Naive thymus-derived CD8-positive, alpha-beta T cell (primary cell): ENCODE data around the gene ERCC4. TPM values are rescaled to one million over a fixed set of nuclear protein-coding genes. Genes with fewer than 3 reads are reported as not detected.

Experiments
- ATAC-seq, 2 donors: fragments of 150-1000 bp; cut with Tn5 transposase in 1 of 2; sonication (Bioruptor Pico), chemical (Tn5 transposase) in 1 of 2; 1 replicate in 1 of 2; 2 replicates in 1 of 2; pipeline ENCODE4 v1.10.0; 2021; ENCODE audit warnings: mild to moderate bottlenecking in 2 of 2, moderate library complexity in 2 of 2
- POLR2A ChIA-PET: fragments of 350-600 bp; sonication (Branson Sonifier 250); formaldehyde crosslinking; loops from one replicate; lab custom pipeline; 2021; ENCODE audit warnings: antibody characterized with exemption; lab: Charles Lee
- DNase-seq, 10 donors: peaks; one replicate each; pipeline versions ENCODE4 v3.0.0 to v3.0.0-alpha.2; 2020 to 2022
- H3K27ac Mint-ChIP-seq, 10 donors: one replicate each; pipeline ENCODE4 v1.8.0; 2020 to 2022; ENCODE audit warnings: mild to moderate bottlenecking in 10 of 10, mixed read lengths in 10 of 10, moderate library complexity in 4 of 10, inconsistent platforms in 1 of 10
- H3K27me3 Mint-ChIP-seq, 5 donors: one replicate each; pipeline ENCODE4 v1.8.0; 2021 to 2022; ENCODE audit warnings: mixed read lengths in 5 of 5
- H3K36me3 Mint-ChIP-seq, 3 donors: one replicate each; pipeline ENCODE4 v1.8.0; 2020 to 2022; ENCODE audit warnings: mixed read lengths in 3 of 3, mild to moderate bottlenecking in 2 of 3, inconsistent platforms in 1 of 3
- H3K4me1 Mint-ChIP-seq, 4 donors: one replicate each; pipeline ENCODE4 v1.8.0; 2021 to 2022; ENCODE audit warnings: mixed read lengths in 4 of 4
- H3K4me3 Mint-ChIP-seq, 10 donors: one replicate each; pipeline ENCODE4 v1.8.0; 2020 to 2022; ENCODE audit warnings: mild to moderate bottlenecking in 10 of 10, mixed read lengths in 10 of 10, moderate library complexity in 6 of 10, inconsistent platforms in 1 of 10
- H3K9me3 Mint-ChIP-seq, 9 donors: one replicate each; pipeline ENCODE4 v1.8.0; 2020 to 2022; ENCODE audit warnings: mixed read lengths in 9 of 9, mild to moderate bottlenecking in 3 of 9, inconsistent platforms in 1 of 9, moderate library complexity in 1 of 9
- polyA plus RNA-seq, 3 donors: library from polyadenylated mRNA; unstranded; fragments of 300-500 nt; fragmentation: Illumina TruSeq; gene quantifications; one replicate each; pipeline ENCODE4 v1.2.3, GENCODE V29; 2021
- total RNA-seq, 8 experiments: library from RNA in 2 of 8; stranded (reverse) in 2 of 8; gene quantifications; one replicate each; pipeline ENCODE4 v1.2.3 and lab custom pipeline; 2021 to 2026

Gene ERCC4
- total and polyA plus RNA-seq, 5 experiments from 2014 or later = 12.8 to 22.1 (median 18.2) TPM

- no peak for DNase-seq
- no peaks in the 10 kb centered on the region for H3K36me3 Mint-ChIP-seq
- no peak overlapping the region for H3K27ac Mint-ChIP-seq
- ATAC-seq = no peak
- peaks cover 0 to 4% (median 0%) of the 10 kb centered on the region in 9 donors for H3K9me3 Mint-ChIP-seq
- H3K4me1 Mint-ChIP-seq = no peaks in the 10 kb centered on the region
- H3K4me3 Mint-ChIP-seq = no peak overlapping the region
- H3K27me3 Mint-ChIP-seq = peaks cover 2 to 17% (median 11%) of the 10 kb centered on the region in 5 donors
- POLR2A ChIA-PET = no interaction called here
Observed at GRCh38 chr16:13913374-13914292, 6.3 kb upstream of the ERCC4 start.

DNA sequence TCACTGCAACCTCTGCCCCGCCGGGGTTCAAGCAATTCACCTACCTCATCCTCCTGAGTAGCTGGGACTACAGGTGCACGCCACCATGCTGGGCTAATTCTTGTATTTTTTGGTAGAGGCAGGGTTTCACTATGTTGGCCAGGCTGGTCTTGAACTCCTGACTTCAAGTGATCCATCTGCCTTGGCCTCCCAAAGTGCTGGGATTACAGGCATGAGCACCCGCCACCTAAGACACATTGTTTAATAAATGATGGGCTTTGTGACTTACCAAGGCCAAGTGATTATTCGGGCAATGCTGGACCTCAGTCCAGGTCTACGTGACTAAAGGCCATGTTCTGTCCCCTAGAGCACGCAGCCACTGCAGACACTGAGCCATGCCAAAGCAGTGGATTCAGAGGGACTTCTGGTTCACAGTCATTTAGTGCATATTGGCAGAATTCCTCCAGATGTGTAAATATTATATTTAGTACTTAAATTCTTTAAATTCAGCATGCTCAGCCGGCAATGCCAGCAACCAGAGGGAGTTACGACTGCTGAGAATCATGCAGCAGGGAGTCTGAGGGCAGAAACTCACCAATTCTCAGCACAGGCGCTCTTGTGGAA, 4.8 kb upstream of the ERCC4 start:
- POLR2A ChIA-PET = no interaction called here
- Mint-ChIP-seq H3K27me3 (peaks cover 0 to 10% (median 8%) of the 10 kb centered on the region in 5 donors), H3K4me1 (peaks cover 3 to 11% (median 7%) of the 10 kb centered on the region in 4 donors), H3K36me3 (no peaks in the 10 kb centered on the region), H3K4me3 (no peak overlapping the region), H3K9me3 (peaks cover 0 to 4% (median 0%) of the 10 kb centered on the region in 9 donors), H3K27ac (no peak overlapping the region)
- no peak for ATAC-seq
- DNase-seq = no peak

DNA sequence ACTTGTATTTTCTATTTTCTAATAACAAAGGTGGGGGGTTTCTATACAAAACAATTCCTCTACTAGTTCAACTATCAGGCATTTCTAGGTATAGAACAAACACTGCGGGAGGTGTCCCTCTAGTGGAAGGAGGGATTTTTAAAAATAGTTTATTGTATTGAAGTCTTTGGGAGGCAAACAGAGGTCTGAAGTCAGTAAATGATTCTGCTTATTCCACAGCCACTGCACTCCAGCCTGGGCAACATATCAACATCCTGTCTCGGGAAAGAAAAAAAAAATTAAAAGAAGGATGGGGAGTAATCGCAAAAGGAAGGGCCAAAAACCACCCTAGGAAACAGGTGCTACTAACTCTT, 648 bp upstream of the ERCC4 start:
- Mint-ChIP-seq H3K9me3 (no peaks in the 10 kb centered on the region), H3K36me3 (peaks cover 0 to 14% (median 3%) of the 10 kb centered on the region in 3 donors), H3K27ac (peak overlapping the region; percentile 37 to 99 (median 94)), H3K4me3 (peak overlapping the region; percentile 85 to 99 (median 92)), H3K4me1 (peaks cover 16 to 28% (median 27%) of the 10 kb centered on the region in 4 donors), H3K27me3 (peaks cover 0 to 4% (median 0%) of the 10 kb centered on the region in 5 donors)
- DNase-seq (peak in 4 of 10 donors; percentile 5 to 51 (median 32)), ATAC-seq (peak; percentile 18 to 29)
- POLR2A ChIA-PET = interaction anchor here (1.2 to 1.4 kb wide), 3 partner anchors 366 to 1116 kb away, joined by 3 to 5 read pairs (median 3); partner anchors contain the start of gene PARN

GRCh38 chr16:13920510-13920818, 510 bp downstream of the ERCC4 start:
- Mint-ChIP-seq H3K27ac (peak overlapping the region; percentile 84 to 99 (median 94)), H3K9me3 (no peaks in the 10 kb centered on the region), H3K36me3 (peaks cover 0 to 22% (median 3%) of the 10 kb centered on the region in 3 donors), H3K4me1 (peaks cover 16 to 28% (median 27%) of the 10 kb centered on the region in 4 donors), H3K27me3 (no peaks in the 10 kb centered on the region), H3K4me3 (peak overlapping the region; percentile 85 to 99 (median 92))
- ATAC-seq (no peak), DNase-seq (peak in 1 of 10 donors; percentile 66)
- POLR2A ChIA-PET = interaction anchor here (1.2 to 1.4 kb wide), 3 partner anchors 365 to 1117 kb away, joined by 3 to 5 read pairs (median 3); partner anchors contain the start of gene PARN

- H3K9me3 Mint-ChIP-seq = no peaks in the 10 kb centered on the region
- POLR2A ChIA-PET = no interaction called here
- H3K27ac Mint-ChIP-seq = peak overlapping the region in 9 of 10 donors; percentile 16 to 99 (median 93)
- peaks cover 18 to 35% (median 28%) of the 10 kb centered on the region in 4 donors for H3K4me1 Mint-ChIP-seq
- ATAC-seq = no peak
- H3K27me3 Mint-ChIP-seq = no peaks in the 10 kb centered on the region
- H3K4me3 Mint-ChIP-seq = peak overlapping the region; percentile 85 to 99 (median 92)
- DNase-seq = no peak
- peaks cover 0 to 31% (median 10%) of the 10 kb centered on the region in 3 donors for H3K36me3 Mint-ChIP-seq
Observed at GRCh38 chr16:13921328-13921727, 1.4 kb downstream of the ERCC4 start.

DNA sequence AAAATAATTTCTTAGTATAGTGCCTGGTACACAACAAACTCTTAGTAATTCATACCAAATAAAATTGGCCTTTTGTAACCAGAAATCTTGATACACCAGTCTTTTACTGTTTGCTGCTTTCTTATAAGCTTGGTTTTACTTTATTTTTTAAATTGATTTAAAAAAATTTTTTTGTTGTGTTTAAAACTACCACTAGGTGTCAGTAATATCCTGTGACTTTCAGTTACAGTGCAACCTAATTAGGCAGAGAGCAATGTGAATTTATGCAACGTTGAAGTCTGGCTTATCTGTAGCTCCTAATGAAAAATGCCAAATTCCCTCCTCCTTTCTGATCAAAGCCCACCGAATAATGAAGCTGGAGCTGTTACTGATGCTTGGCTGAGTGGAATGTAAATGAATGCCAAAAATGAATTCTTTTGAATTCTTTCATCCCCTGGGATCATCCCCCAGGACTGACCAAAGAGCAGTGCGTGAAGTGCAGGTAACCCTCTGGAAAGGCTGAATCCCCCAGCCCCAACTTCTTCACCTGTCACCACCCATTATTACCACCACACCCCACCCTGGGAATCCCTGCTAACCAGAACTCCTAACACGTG, 3.8 kb downstream of the ERCC4 start:
- DNase-seq (peak in 3 of 10 donors; percentile 49 to 59 (median 51)), ATAC-seq (no peak)
- peak overlapping the region in 1 of 10 donors; percentile 9 for H3K4me3 Mint-ChIP-seq
- H3K4me1 Mint-ChIP-seq = peaks cover 18 to 38% (median 29%) of the 10 kb centered on the region in 4 donors
- H3K9me3 Mint-ChIP-seq = no peaks in the 10 kb centered on the region
- peak overlapping the region in 3 of 10 donors; percentile 37 to 71 (median 67) for H3K27ac Mint-ChIP-seq
- POLR2A ChIA-PET = interaction anchor here (0.5 kb wide), 1 partner anchor 566 kb away, joined by 3 read pairs; no protein-coding TSS in a partner anchor
- H3K27me3 Mint-ChIP-seq = no peaks in the 10 kb centered on the region
- peaks cover 0 to 43% (median 14%) of the 10 kb centered on the region in 3 donors for H3K36me3 Mint-ChIP-seq

GRCh38 chr16:13926464-13926863, 6.5 kb downstream of the ERCC4 start:
- Mint-ChIP-seq H3K27ac (no peak overlapping the region), H3K4me1 (peaks cover 4 to 17% (median 9%) of the 10 kb centered on the region in 4 donors), H3K9me3 (no peaks in the 10 kb centered on the region), H3K27me3 (no peaks in the 10 kb centered on the region), H3K4me3 (no peak overlapping the region), H3K36me3 (peaks cover 0 to 57% (median 19%) of the 10 kb centered on the region in 3 donors)
- no peak for DNase-seq
- POLR2A ChIA-PET = no interaction called here
- ATAC-seq = no peak

GRCh38 chr16:13926891-13927290, 6.9 kb downstream of the ERCC4 start:
- H3K9me3 Mint-ChIP-seq = no peaks in the 10 kb centered on the region
- no peaks in the 10 kb centered on the region for H3K27me3 Mint-ChIP-seq
- H3K36me3 Mint-ChIP-seq = peaks cover 0 to 59% (median 19%) of the 10 kb centered on the region in 3 donors
- no peak overlapping the region for H3K27ac Mint-ChIP-seq
- POLR2A ChIA-PET = no interaction called here
- ATAC-seq = no peak
- peaks cover 4 to 16% (median 9%) of the 10 kb centered on the region in 4 donors for H3K4me1 Mint-ChIP-seq
- no peak overlapping the region for H3K4me3 Mint-ChIP-seq
- DNase-seq = no peak

DNA sequence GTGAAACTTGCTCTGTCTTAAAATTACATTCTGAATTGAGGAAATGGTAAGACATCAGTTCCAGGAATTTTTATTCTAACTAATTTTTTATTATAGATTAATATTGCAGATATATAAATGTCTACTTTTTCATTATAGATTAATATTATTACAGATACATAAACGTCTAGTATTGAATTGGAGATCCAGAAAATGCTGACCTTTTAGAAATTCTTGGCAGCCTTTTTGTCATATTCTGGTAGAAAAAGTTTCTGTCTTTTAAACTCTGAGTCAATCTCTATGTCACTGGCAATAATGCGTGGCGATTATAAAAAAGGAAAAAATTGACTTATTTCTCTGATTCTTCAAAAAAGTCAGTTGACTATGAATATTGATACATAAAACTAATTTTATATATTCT, 8.7 kb downstream of the ERCC4 start:
- peaks cover 4 to 15% (median 7%) of the 10 kb centered on the region in 4 donors for H3K4me1 Mint-ChIP-seq
- POLR2A ChIA-PET = no interaction called here
- ATAC-seq (no peak), DNase-seq (no peak)
- peaks cover 0 to 60% (median 20%) of the 10 kb centered on the region in 3 donors for H3K36me3 Mint-ChIP-seq
- no peaks in the 10 kb centered on the region for H3K9me3 Mint-ChIP-seq
- no peak overlapping the region for H3K27ac Mint-ChIP-seq
- H3K27me3 Mint-ChIP-seq = no peaks in the 10 kb centered on the region
- H3K4me3 Mint-ChIP-seq = no peak overlapping the region

DNA sequence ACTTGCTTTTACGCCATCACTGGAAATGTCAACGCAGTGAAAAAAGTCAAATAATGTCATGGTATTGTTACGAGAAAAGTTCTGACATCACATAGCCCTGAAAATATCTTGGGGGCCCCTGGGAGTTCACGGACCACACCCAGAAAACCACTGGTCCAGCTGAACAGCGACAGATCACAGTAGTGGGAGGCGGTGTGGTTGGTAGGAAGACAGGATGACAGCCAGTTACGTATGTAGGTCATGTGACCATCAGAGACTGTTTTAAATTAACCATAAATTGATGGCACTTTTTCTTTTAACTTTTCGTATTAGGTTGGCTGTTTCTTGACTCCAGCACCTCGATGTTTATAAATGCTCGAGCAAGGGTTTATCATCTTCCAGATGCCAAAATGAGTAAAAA, 11.9 kb downstream of the ERCC4 start:
- ATAC-seq = peak in 1 of 2 donors; percentile 43
- H3K27ac Mint-ChIP-seq = peak overlapping the region in 1 of 10 donors; percentile 56

DNA sequence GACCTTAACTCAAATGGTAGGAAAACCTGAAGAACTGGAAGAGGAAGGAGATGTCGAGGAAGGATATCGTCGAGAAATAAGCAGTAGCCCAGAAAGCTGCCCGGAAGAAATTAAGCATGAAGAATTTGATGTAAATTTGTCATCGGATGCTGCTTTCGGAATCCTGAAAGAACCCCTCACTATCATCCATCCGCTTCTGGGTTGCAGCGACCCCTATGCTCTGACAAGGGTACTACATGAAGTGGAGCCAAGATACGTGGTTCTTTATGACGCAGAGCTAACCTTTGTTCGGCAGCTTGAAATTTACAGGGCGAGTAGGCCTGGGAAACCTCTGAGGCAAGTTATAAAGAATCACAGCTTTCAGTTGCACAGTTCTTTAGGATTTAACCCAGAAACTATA, 15.5 kb downstream of the ERCC4 start:
- peaks cover 0 to 82% (median 35%) of the 10 kb centered on the region in 3 donors for H3K36me3 Mint-ChIP-seq
- no peaks in the 10 kb centered on the region for H3K9me3 Mint-ChIP-seq
- H3K27ac Mint-ChIP-seq = peak overlapping the region in 1 of 10 donors; percentile 56
- POLR2A ChIA-PET = no interaction called here
- H3K4me1 Mint-ChIP-seq = peaks cover 0 to 5% (median 2%) of the 10 kb centered on the region in 4 donors
- peak in 6 of 10 donors; percentile 4 to 20 (median 14) for DNase-seq
- no peak overlapping the region for H3K4me3 Mint-ChIP-seq
- no peak for ATAC-seq
- no peaks in the 10 kb centered on the region for H3K27me3 Mint-ChIP-seq

More for the DNA sequence above, 11.9 kb downstream of the ERCC4 start:
- peaks cover 0 to 6% (median under 1%) of the 10 kb centered on the region in 4 donors for H3K4me1 Mint-ChIP-seq
- peak in 1 of 10 donors; percentile 6 for DNase-seq
- H3K4me3 Mint-ChIP-seq = no peak overlapping the region
- no peaks in the 10 kb centered on the region for H3K27me3 Mint-ChIP-seq
- H3K36me3 Mint-ChIP-seq = peaks cover 0 to 62% (median 32%) of the 10 kb centered on the region in 3 donors
- POLR2A ChIA-PET = no interaction called here
- H3K9me3 Mint-ChIP-seq = no peaks in the 10 kb centered on the region

- no peak for ATAC-seq
- no peak for DNase-seq
- no peaks in the 10 kb centered on the region for H3K27me3 Mint-ChIP-seq
- H3K27ac Mint-ChIP-seq = peak overlapping the region in 2 of 10 donors; percentile 29 to 41
- peaks cover 0 to 4% (median 2%) of the 10 kb centered on the region in 4 donors for H3K4me1 Mint-ChIP-seq
- no peaks in the 10 kb centered on the region for H3K9me3 Mint-ChIP-seq
- H3K36me3 Mint-ChIP-seq = peaks cover 4 to 84% (median 35%) of the 10 kb centered on the region in 3 donors
- no peak overlapping the region for H3K4me3 Mint-ChIP-seq
- POLR2A ChIA-PET = no interaction called here
Observed at GRCh38 chr16:13936155-13936554, 16.2 kb downstream of the ERCC4 start.
